HepG2 (cell line): ENCODE measurements around the gene TRAIP. TPM values are rescaled to one million over a fixed set of nuclear protein-coding genes. Genes with fewer than 3 reads are reported as not detected.
A peak's percentile ranks its signal among the peaks of the same experiment; 100 is the strongest.

Source experiments
- ATAC-seq: fragments of 200-7000 bp; cut with Tn5 transposase; 3 replicates; pipeline ENCODE4 v1.9.1; 2020; ENCODE audit warnings: mild to moderate bottlenecking, moderate library complexity
- BruUV-seq: library from RNA; stranded (reverse); fragments of 400-500 nt; replicated peaks from 2 replicates; lab custom pipeline; 2021; lab: Mats Ljungman, UMichigan
- CTCF ChIA-PET: fragments of 300-600 bp; formaldehyde crosslinking; extraction: SDS; loops from one replicate; lab custom pipeline; 2021; ENCODE audit warnings: low total read pairs, inconsistent platforms, low intra/inter-chr PET ratio; lab: Yijun Ruan, JAX
- POLR2A ChIA-PET: fragments of 350-600 bp; sonication (Branson Sonifier 250); formaldehyde crosslinking; loops from one replicate; lab custom pipeline; 2020; ENCODE audit warnings: antibody characterized with exemption, inconsistent platforms; lab: Yijun Ruan, JAX
- DNase-seq: peaks from one replicate; pipeline ENCODE4 v3.0.0-alpha.2; 2015; ENCODE audit warnings: low spot score
- FAIRE-seq: peaks from 3 replicates; lab custom pipeline; 2011; peaks lifted over from hg19 to GRCh38; lab: Jason Lieb, UNC
- H2AFZ ChIP-seq: one replicate; pipeline ENCODE4 v1.6.1; 2011; ENCODE audit warnings: low read length, inconsistent platforms
- H3K27ac ChIP-seq: fragments of 300-600 bp; 3 replicates; pipeline ENCODE4 v1.8.0; 2011; ENCODE audit warnings: mixed run types, mild to moderate bottlenecking, mixed read lengths, low read length, inconsistent platforms; ENCODE audit not compliant: insufficient read depth; ENCODE audit errors: extremely low read length
- H3K27me3 ChIP-seq, 2 experiments: fragments of 200-600 bp in 1 of 2; 2 replicates in 1 of 2; 3 replicates in 1 of 2; pipeline versions ENCODE4 v1.6.0 to v1.8.0; 2011; ENCODE audit warnings: low read length in 2 of 2, mild to moderate bottlenecking in 2 of 2, moderate library complexity in 2 of 2, inconsistent platforms in 1 of 2; ENCODE audit not compliant: insufficient read depth in 2 of 2, control insufficient read depth in 1 of 2
- H3K36me3 ChIP-seq, 2 experiments: fragments of 200-600 bp in 1 of 2; replicated peaks in 1 of 2; 2 replicates in 1 of 2; 3 replicates in 1 of 2; pipeline versions ENCODE4 v1.5.1 to v1.8.0; 2011; ENCODE audit warnings: low read length in 2 of 2, inconsistent platforms in 1 of 2; ENCODE audit not compliant: insufficient read depth in 2 of 2, control insufficient read depth in 1 of 2
- H3K4me1 ChIP-seq: 2 replicates; pipeline ENCODE4 v1.5.1; 2012; ENCODE audit warnings: low read length, inconsistent platforms; ENCODE audit not compliant: insufficient read depth
- H3K4me2 ChIP-seq: 2 replicates; pipeline ENCODE4 v1.6.0; 2011; ENCODE audit warnings: low read depth, low read length, inconsistent platforms
- H3K4me3 ChIP-seq, 3 experiments: fragments of 200-600 bp in 1 of 3; sonication (generic), shearing (Covaris generic) in 1 of 3; replicated peaks in 1 of 3; 2 replicates each; pipeline ENCODE4 v1.5.1; 2011 to 2016; ENCODE audit warnings: low read length in 3 of 3, inconsistent platforms in 2 of 3, low read depth in 2 of 3, mild to moderate bottlenecking in 2 of 3, control low read depth in 1 of 3, mixed read lengths in 1 of 3; ENCODE audit not compliant: insufficient read depth in 1 of 3
- H3K79me2 ChIP-seq: one replicate; pipeline ENCODE4 v1.6.1; 2011; ENCODE audit warnings: low read length, inconsistent platforms; ENCODE audit not compliant: insufficient read depth
- H3K9ac ChIP-seq: 2 replicates; pipeline ENCODE4 v1.6.0; 2011; ENCODE audit warnings: mild to moderate bottlenecking, low read depth, low read length, inconsistent platforms; ENCODE audit not compliant: insufficient read depth
- H3K9me3 ChIP-seq: 2 replicates; pipeline ENCODE4 v1.5.1; 2012; ENCODE audit warnings: mild to moderate bottlenecking, low read length
- H4K20me1 ChIP-seq: 2 replicates; pipeline ENCODE4 v1.6.0; 2011; ENCODE audit warnings: inconsistent platforms, mild to moderate bottlenecking, low read length, moderate library complexity; ENCODE audit not compliant: insufficient read depth
- HMG20B ChIP-seq: conservative IDR thresholded peaks from 2 replicates; pipeline ENCODE4 v1.6.1; 2016; ENCODE audit warnings: missing genetic modification reagents, missing compliant biosample characterization
- SOX6 ChIP-seq, 2 experiments: fragments of 450-650 bp in 1 of 2; sonication (generic) in 1 of 2; formaldehyde crosslinking in 1 of 2; IDR thresholded peaks; 2 replicates each; pipeline versions ENCODE4 v1.4.0 to v1.6.1; 2017 to 2020; ENCODE audit warnings: antibody characterized with exemption in 1 of 2, mild to moderate bottlenecking in 1 of 2, missing genetic modification reagents in 1 of 2
- ZFYVE20 ChIP-seq: sonication (generic); formaldehyde crosslinking; IDR thresholded peaks from 2 replicates; pipeline ENCODE4 v1.8.0; 2023; ENCODE audit warnings: low read depth, mild to moderate bottlenecking, moderate library complexity, missing genetic modification reagents, borderline replicate concordance
- ZNF547 ChIP-seq: sonication (generic); formaldehyde crosslinking; IDR thresholded peaks from 2 replicates; pipeline ENCODE4 v1.5.1; 2020; ENCODE audit warnings: mild to moderate bottlenecking, missing genetic modification reagents
- ZNF577 ChIP-seq: sonication (generic); formaldehyde crosslinking; IDR thresholded peaks from 2 replicates; pipeline ENCODE4 v1.4.0; 2020; ENCODE audit warnings: mild to moderate bottlenecking, low read depth, missing genetic modification reagents, borderline replicate concordance
- WGBS: methylation state at CpG from one replicate; pipeline ENCODE4 v1.1.6; 2017; ENCODE audit warnings: low lambda C conversion rate; 5-methylcytosine and 5-hydroxymethylcytosine counted together
- in situ Hi-C: cut with HindIII; loops from 2 replicates; pipeline ENCODE4 v1.10.0; 2017; ENCODE audit warnings: low pct_unique_long_range_greater_than_20kb; ENCODE audit not compliant: extremely low pct_ligation_motif_present
- intact Hi-C: fragments of 100-400 bp; cut with micrococcal nuclease; formaldehyde crosslinking; loops from one replicate; pipeline ENCODE4 v1.10.0; 2022; ENCODE audit not compliant: unreplicated experiment
- polyA plus RNA-seq, 8 experiments: library from polyadenylated mRNA; depleted of rRNA in 3 of 8; stranded (reverse) in 7 of 8; unstranded in 1 of 8; fragments of >200 nt; fragmentation: Illumina TruSeq in 4 of 8; extraction: Trizol in 4 of 8; gene quantifications; 2 replicates each; pipeline versions ENCODE4 v1.2.1 to v1.2.3, GENCODE V29; 2011 to 2016; ENCODE audit warnings: low read depth in 4 of 8, missing spikeins in 1 of 8, mixed read lengths in 1 of 8; ENCODE audit not compliant: insufficient read depth in 1 of 8
- total RNA-seq, 5 experiments: library from RNA; depleted of rRNA; stranded (reverse); fragments of >200 nt; fragmentation: Illumina TruSeq; extraction: Trizol; gene quantifications; 2 replicates each; pipeline ENCODE4 v1.2.3, GENCODE V29; 2016; ENCODE audit warnings: low read depth in 1 of 5
- TF ChIP-seq, protein P1 (sequence below): sonication (generic); formaldehyde crosslinking; IDR thresholded peaks from 2 replicates; pipeline ENCODE4 v1.8.0; 2023; ENCODE audit warnings: mild to moderate bottlenecking, missing genetic modification reagents
- TF ChIP-seq, protein P2 (sequence below): sonication (generic); formaldehyde crosslinking; IDR thresholded peaks from 2 replicates; pipeline ENCODE4 v1.4.0; 2020; ENCODE audit warnings: missing genetic modification reagents, borderline replicate concordance
- TF ChIP-seq, protein P3 (sequence below): sonication (generic); formaldehyde crosslinking; IDR thresholded peaks from 2 replicates; pipeline ENCODE4 v1.4.0; 2020; ENCODE audit warnings: mild to moderate bottlenecking, missing genetic modification reagents

Gene TRAIP
- total and polyA plus RNA-seq, 2 of the 13 experiments (the other 11 are each of a cell fraction or from before 2014, with no cell fraction given) = 13.9 to 23.9 TPM

DNA sequence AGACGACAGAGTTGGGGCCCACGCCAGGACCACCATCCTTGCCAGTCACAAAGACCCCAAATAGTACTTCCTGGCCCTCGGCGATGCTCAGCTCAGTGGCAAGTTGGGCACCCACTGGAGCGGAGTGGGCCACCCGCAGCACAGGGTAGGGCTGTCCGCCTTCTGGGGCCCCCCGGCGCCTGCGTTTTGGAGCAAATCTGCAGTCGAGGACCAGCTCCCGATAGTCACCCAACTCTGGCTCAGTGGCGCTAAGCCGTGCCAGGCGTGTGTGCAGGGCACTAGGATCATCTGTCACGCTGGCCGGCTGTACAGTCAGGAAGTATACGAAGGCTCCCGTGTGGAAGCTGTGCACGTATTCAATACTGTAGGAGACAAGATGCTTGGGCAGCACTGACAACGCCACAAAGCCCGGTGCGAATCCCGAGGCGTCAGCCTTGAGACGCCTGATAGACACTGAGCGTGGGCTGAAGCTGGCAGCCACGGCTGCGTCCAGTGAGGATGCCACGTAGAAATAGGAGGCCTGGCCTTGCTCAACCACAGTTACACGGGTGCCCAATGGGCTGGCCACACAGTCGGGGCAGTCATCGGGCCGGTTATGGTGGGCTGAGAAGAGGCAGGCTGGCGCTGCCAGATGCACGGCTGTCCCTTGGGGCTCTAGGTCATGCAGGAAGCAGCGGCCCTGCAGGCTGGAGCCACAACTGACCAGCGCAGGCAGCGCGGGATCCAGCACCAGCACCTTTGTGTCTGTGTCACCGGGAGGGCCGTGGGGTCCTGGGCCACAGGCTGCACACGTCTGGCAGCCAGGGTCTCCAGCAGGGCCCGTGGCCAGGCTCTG lies 46.4 kb upstream of the TRAIP start:
- DNase-seq = no peak
- H3K79me2 ChIP-seq = no peaks in the 10 kb centered on the region
- POLR2A ChIA-PET = interaction anchor here (1.0 to 1.5 kb wide), 2 partner anchors 35 to 37 kb away, joined by 3 read pairs; partner anchors contain the start of gene RBM6
- intact Hi-C loops = no loop called here
- CTCF ChIA-PET = no interaction called here
- peak; percentile 4 for ATAC-seq
- H3K9ac ChIP-seq = no peak overlapping the region
- no peak overlapping the region for H3K4me2 ChIP-seq
- TF ChIP-seq ZFYVE20 (CRISPR knock-in tag) (no peak), SOX6 (IDR thresholded peaks at IDR 0.05) (no peak), SOX6 (CRISPR knock-in tag; IDR thresholded peaks at IDR 0.05) (no peak)
- FAIRE-seq = no peak
- H4K20me1 ChIP-seq = no peaks in the 10 kb centered on the region
- no peak overlapping the region; a peak in 1 of 6 replicates for H3K4me3 ChIP-seq
- H3K9me3 ChIP-seq = no peaks in the 10 kb centered on the region
- H3K4me1 ChIP-seq = peaks cover 43% of the 10 kb centered on the region
- H2AFZ ChIP-seq = no peak overlapping the region
- H3K27ac ChIP-seq = no peak overlapping the region
- no peaks in the 10 kb centered on the region for H3K36me3 ChIP-seq
- in situ Hi-C loops = loop anchor here (10.0 kb wide), 1 partner anchor 98 kb away; the partner anchor contains the start of gene INKA1
- 75% methylated on average over 15 of the region's 44 CpGs for WGBS
- BruUV-seq = no TSS peak
- H3K27me3 ChIP-seq = 0 out of 5 replicates have a peak, but pooled peaks cover 0 to 1% of the 10 kb centered on the region in 2 experiments

DNA sequence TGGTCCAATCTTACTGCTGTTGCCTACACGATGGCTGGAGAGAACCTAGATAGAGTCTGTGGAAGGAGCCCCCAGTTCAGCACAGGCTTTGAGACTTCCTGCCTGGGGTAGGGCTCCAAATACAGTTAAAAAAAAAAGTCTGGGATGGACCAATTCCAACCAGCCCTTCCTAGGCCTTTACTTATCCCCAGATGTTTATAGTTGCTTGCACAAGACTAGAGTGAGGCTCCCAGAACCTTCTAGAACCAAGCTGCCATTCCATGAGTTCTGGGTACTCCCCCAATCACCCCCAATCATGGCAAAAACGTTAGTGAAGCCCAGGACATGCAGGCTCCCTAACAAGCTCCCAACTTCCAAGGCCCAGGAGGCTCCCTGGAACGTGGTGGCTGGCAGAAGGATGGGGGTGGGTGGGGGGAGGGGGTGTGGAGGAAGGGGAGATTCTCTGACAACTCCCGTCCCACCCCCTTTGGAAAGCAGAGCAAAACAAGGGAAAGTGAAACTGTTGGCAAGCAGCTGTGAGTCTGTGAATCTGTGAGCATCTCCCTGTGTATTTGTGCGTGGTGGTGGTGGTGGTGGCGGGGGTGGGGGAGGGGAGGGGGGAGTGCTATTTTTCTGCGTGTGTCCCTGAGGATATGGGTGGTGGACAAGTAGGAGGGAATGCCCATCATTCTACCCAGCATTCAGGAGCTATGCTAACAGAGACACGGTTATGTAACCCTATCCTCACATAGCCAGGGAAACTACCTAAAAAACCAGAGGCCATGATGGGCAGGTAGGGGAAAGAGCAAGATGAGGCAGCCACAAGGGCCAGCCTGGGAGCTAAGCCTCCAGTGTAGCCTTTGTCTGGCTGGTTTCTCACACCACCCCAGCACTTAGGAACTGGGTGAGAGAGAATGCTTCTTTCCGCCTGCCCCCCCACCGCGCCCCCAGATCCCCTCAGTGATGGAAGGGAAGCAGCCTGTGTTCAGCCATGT lies 45.3 kb upstream of the TRAIP start:
- peaks cover 45% of the 10 kb centered on the region for H3K4me1 ChIP-seq
- 0 out of 5 replicates have a peak, but pooled peaks cover 0 to 1% of the 10 kb centered on the region in 2 experiments for H3K27me3 ChIP-seq
- H3K27ac ChIP-seq = no peak overlapping the region
- H3K79me2 ChIP-seq = no peaks in the 10 kb centered on the region
- FAIRE-seq = no peak
- in situ Hi-C loops = loop anchor here (10.0 kb wide), 1 partner anchor 97 kb away; the partner anchor contains the start of gene INKA1
- H3K36me3 ChIP-seq = no peaks in the 10 kb centered on the region
- WGBS = 7% methylated on average over 8 of the region's 11 CpGs
- no TSS peak for BruUV-seq
- no peaks in the 10 kb centered on the region for H3K9me3 ChIP-seq
- no peak overlapping the region for H3K4me3 ChIP-seq
- H2AFZ ChIP-seq = no peak overlapping the region
- no peaks in the 10 kb centered on the region for H4K20me1 ChIP-seq
- ChIA-PET CTCF (no interaction called here), POLR2A (interaction anchor here (0.6 to 1.5 kb wide), 4 partner anchors 34 to 370 kb away, joined by 3 read pairs; partner anchors contain the start of genes INKA1 and RBM6)
- H3K9ac ChIP-seq = no peak overlapping the region
- H3K4me2 ChIP-seq = peak overlapping the region; percentile 39; the same call in 1 of the 2 replicates
- ATAC-seq = no peak
- DNase-seq = no peak
- intact Hi-C loops = loop anchor here (2.0 kb wide), 1 partner anchor 29 kb away; no protein-coding TSS in a partner anchor
- TF ChIP-seq, protein P1, sequence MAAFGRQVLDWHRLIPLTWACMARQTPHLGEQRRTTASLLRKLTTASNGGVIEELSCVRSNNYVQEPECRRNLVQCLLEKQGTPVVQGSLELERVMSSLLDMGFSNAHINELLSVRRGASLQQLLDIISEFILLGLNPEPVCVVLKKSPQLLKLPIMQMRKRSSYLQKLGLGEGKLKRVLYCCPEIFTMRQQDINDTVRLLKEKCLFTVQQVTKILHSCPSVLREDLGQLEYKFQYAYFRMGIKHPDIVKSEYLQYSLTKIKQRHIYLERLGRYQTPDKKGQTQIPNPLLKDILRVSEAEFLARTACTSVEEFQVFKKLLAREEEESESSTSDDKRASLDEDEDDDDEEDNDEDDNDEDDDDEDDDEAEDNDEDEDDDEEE (CRISPR knock-in tag) = no peak
- TF ChIP-seq ZNF577 (CRISPR knock-in tag) (no peak), HMG20B (CRISPR knock-in tag) (no peak), ZNF547 (no peak)
- TF ChIP-seq, protein P2, sequence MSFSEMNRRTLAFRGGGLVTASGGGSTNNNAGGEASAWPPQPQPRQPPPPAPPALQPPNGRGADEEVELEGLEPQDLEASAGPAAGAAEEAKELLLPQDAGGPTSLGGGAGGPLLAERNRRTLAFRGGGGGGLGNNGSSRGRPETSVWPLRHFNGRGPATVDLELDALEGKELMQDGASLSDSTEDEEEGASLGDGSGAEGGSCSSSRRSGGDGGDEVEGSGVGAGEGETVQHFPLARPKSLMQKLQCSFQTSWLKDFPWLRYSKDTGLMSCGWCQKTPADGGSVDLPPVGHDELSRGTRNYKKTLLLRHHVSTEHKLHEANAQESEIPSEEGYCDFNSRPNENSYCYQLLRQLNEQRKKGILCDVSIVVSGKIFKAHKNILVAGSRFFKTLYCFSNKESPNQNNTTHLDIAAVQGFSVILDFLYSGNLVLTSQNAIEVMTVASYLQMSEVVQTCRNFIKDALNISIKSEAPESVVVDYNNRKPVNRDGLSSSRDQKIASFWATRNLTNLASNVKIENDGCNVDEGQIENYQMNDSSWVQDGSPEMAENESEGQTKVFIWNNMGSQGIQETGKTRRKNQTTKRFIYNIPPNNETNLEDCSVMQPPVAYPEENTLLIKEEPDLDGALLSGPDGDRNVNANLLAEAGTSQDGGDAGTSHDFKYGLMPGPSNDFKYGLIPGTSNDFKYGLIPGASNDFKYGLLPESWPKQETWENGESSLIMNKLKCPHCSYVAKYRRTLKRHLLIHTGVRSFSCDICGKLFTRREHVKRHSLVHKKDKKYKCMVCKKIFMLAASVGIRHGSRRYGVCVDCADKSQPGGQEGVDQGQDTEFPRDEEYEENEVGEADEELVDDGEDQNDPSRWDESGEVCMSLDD (CRISPR knock-in tag) = no peak
- TF ChIP-seq, protein P3, sequence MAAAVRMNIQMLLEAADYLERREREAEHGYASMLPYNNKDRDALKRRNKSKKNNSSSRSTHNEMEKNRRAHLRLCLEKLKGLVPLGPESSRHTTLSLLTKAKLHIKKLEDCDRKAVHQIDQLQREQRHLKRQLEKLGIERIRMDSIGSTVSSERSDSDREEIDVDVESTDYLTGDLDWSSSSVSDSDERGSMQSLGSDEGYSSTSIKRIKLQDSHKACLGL = no peak
